Left colon (tissue), 2 donors: ENCODE results near the gene R3HDM1. TPM values are rescaled to one million over a fixed set of nuclear protein-coding genes. Genes with fewer than 3 reads are reported as not detected.
"Not testable (repeated sequence)": the region's sequence is repeated elsewhere in the genome, so short reads cannot be mapped to it uniquely, and the experiment has no call there.

Source experiments
- ATAC-seq: fragments of 200-7000 bp; cut with Tn5 transposase; one replicate; pipeline ENCODE4 v1.9.1; 2020; ENCODE audit warnings: mild to moderate bottlenecking, moderate library complexity
- DNase-seq, 2 donors: peaks; one replicate each; pipeline ENCODE4 v3.0.0-alpha.2; 2020
- intact Hi-C, 2 donors: fragments of 100-400 bp; cut with DNase I in 1 of 2; cut with micrococcal nuclease in 1 of 2; formaldehyde crosslinking; loops; one replicate each; pipeline versions ENCODE4 v1.11.2 to v1.14.0; 2022; cut with DNase I, micrococcal nuclease
- total RNA-seq, 2 donors: library from RNA; stranded (reverse); fragmentation: NEBNext Ultra II Directional; extraction: Animal tissue kit (Norgen Biotek cat#: 25700); gene quantifications; one replicate each; pipeline ENCODE4 v1.2.1, GENCODE V29; 2021
- donor health status: DM: no; HTN: no; CAD: no.
- donor health status: DM: yes; HTN: yes; CAD: no.

The R3HDM1 gene
- total RNA-seq, 2 donors from 2014 or later = 19.0 to 25.6 TPM

DNA sequence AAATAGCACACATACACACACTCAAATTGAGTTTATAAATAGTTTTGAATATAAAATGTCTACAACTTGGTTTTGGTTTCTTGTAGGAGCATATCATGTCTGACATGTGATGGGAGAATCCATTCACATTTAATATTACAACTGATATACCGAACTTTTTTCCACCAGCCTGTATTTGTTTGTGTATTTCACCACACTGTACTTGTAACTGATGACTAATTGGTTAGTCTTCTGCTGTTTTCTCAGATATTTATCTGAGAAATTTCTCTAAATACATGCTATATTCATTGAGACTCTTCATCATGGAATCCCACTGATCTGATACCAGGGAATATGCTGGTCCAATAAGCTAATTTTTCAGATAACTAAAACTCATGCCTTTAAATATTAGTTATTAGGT, 154.1 kb downstream of the R3HDM1 start:
- no peak for ATAC-seq
- DNase-seq = no peak
- intact Hi-C loops = no loop called here

DNA sequence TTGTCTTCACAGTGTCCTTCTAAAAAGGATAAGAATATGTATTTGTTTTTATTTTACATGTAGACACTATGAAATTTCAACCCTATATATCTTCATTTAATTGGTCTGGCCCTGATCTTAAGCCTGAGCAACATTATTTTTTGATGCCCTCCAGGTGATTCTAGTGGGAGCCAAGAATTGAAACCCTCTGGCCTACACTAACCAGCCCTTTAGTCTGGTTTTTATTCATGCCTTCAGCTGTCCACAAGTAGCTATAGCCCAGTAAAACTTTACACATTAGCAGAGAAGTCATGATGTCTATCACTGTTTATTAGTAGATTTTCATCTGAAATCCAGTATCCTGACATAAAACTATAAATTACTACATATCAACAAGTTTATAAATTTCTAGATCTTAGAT, 157.7 kb downstream of the R3HDM1 start:
- ATAC-seq (no peak), DNase-seq (no peak)
- intact Hi-C loops = no loop called here

DNA sequence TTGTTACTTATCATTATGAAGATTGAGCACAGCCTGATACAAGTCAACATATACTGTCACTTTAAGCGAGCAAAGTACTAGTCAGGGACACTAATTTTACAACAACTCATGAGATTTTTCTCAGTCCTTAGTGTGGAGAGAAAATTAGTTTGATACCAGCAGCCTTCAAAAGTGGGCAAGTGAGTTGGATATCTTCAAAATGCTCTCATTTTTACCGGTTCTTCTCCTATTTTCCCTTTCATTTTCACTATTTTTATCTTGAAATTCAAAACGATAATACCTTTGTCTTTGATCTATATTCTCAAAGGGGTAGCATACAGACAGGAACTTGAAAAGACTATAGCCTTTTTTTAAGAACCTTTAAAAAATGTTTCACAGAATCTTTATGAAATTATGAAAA, 158.4 kb downstream of the R3HDM1 start:
- intact Hi-C loops = no loop called here
- DNase-seq (no peak), ATAC-seq (no peak)

DNA sequence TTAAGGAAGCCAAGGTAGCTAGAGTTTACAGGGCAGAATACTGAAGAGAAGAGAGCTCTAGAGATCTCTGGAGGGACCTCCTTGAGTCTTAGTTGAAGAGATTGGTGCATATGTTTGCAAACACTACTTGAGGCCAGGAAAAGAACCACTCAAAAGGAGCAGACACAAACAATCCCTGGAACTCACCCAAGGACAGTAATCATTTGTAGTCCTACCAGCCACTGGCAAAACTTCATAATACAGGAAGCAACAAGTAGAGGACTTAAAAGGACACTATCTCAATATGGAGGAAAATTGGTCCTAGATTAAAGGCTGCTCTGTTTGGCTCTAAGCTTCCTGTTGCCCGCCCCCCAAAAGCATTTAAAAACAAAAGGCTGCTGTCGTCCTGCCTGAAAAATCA, 163.4 kb downstream of the R3HDM1 start:
- no peak for ATAC-seq
- intact Hi-C loops = no loop called here

DNA sequence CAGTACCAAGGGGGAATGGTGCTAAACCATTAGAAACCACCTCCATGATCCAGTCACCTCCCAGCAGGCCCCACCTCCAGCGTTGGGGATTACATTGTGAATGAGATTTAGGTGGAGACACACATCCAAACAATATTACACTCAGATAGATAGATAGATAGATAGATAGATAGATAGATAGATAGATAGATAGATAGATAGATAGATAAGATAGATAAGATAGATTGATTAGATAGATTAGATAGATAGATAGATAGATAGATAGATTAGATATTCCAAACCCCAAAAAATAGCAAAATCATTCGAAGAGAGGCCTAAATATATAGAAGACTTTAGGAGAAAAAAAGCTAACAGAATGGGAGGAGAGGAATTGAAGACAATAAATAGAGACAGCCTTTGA, 167.6 kb downstream of the R3HDM1 start:
- intact Hi-C loops = no loop called here
- ATAC-seq (no peak), DNase-seq (no peak)

More for the DNA sequence above, 163.4 kb downstream of the R3HDM1 start:
- no peak for DNase-seq

DNA sequence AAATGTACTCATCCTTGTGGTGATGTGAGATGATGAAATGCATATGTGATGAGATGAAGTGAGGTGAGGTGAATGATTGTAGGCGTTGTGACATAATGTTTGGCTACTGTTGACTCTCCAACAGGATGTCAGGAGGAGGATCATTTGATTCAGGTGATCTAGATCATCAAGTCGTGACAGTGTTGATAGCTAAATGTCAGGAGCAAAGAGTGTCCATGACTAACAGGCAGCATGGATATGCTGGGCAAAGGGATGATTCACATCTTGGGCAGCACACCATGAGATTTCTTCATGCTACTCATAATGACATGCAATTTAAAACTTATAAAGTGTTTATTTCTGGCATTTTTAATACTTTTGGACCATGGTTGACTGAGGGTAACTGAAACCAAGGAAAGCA, 170.2 kb downstream of the R3HDM1 start:
- intact Hi-C loops = loop anchor here in 1 of 2 donors (10.0 kb wide), 1 partner anchor 697 kb away; no protein-coding TSS in a partner anchor
- no peak for DNase-seq
- ATAC-seq = no peak

DNA sequence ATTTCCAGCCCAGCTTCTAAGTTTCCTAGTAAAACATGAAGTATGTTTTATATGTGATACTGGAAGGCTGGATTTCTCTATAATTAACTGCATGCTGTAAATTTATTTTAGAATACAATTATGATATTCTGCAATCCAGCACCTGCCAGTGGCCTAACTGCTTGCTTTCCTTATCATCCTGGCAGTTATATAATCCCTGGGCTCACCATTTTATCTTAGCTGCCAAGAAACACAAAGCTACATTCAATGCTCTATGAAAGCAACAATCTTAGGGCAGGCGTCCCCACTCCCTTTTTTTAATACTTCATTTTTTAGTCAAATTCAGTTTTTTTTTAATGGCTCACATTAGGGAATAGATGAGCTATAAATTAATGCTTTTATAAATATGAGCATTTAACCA, 172.0 kb downstream of the R3HDM1 start:
- DNase-seq (no peak), ATAC-seq (peak; percentile 38)
- intact Hi-C loops = loop anchor here in 1 of 2 donors (10.0 kb wide), 1 partner anchor 698 kb away; no protein-coding TSS in a partner anchor

DNA sequence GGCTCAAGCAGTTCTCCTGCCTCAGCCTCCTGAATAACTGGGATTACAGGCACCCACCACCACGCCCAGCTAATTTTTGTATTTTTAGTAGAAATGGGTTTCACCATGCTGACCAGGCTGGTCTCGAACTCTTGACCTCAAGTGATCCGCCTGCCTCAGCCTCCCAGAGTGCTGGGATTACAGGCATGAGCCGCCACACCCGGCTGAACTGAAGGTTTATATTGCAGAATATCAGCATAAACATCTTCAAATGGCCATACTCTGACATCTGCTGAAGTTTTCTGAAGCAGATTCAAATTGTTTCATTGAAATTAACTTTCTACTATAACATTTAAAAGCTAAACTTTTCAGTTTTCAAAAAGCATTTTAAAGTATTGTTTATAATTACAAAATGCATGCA, 172.8 kb downstream of the R3HDM1 start:
- intact Hi-C loops = loop anchor here in 1 of 2 donors (10.0 kb wide), 1 partner anchor 699 kb away; no protein-coding TSS in a partner anchor
- not testable (repeated sequence) for ATAC-seq

DNA sequence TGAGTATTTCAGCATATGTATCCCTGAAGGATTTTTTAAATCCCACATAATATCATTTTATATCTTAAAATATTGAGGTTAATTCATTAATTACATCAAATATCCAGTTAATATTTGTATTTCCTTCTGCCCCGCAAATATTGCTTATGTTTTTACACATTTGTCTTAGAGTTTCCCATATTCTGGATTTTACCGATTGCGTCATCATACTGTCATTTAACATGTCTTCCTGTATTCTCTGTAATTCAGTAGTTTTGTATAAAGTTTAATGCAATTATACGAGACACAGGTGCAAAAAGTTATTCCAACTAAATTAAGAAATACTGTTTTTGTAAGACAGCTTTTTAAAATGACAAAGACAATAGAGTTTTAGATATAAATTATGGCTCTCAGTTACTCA, 176.9 kb downstream of the R3HDM1 start:
- DNase-seq (no peak), ATAC-seq (no peak)
- intact Hi-C loops = loop anchor here in 1 of 2 donors (10.0 kb wide), 1 partner anchor 703 kb away; no protein-coding TSS in a partner anchor

More for the DNA sequence above, 172.8 kb downstream of the R3HDM1 start:
- not testable (repeated sequence) for DNase-seq

DNA sequence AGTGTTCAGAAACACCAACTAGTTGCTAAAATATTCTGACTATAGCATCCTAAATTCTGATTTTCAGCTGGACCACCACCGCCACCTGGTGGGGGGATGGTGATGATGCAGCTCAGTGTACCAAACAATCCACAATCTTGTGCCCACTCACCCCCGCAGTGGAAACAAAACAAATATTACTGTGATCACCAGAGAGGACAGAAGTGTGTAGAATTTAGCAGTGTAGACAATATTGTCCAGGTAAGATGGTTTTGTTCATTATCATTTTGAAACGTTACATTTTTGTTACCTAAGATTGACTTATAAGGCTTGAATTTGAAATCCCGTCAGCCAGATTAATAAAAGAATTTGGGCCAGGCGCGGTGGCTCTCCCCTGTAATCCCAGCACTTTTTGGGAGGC, 178.7 kb downstream of the R3HDM1 start:
- intact Hi-C loops = loop anchor here in 1 of 2 donors (10.0 kb wide), 1 partner anchor 705 kb away; no protein-coding TSS in a partner anchor
- DNase-seq = peak in 1 of 2 donors; percentile 58
- peak; percentile 64 for ATAC-seq

DNA sequence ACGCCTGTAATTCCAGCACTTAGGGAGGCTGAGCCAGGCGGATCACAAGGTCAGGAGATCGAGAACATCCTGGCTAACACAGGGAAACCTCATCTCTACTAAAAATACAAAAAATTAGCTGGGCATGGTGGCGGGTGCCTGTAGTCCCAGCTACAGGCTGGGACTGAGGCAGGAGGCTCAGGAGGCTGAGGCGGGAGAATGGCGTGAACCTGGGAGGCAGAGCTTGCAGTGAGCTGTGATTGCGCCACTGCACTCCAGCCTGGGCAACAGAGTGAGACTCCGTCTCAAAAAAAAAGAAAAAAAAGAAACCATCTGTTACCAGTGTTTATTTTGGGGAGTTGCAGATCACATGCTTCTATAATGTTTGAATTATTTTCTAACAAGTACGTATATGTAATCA, 183.8 kb downstream of the R3HDM1 start:
- intact Hi-C loops, DNase-seq, ATAC-seq: not testable (repeated sequence)

DNA sequence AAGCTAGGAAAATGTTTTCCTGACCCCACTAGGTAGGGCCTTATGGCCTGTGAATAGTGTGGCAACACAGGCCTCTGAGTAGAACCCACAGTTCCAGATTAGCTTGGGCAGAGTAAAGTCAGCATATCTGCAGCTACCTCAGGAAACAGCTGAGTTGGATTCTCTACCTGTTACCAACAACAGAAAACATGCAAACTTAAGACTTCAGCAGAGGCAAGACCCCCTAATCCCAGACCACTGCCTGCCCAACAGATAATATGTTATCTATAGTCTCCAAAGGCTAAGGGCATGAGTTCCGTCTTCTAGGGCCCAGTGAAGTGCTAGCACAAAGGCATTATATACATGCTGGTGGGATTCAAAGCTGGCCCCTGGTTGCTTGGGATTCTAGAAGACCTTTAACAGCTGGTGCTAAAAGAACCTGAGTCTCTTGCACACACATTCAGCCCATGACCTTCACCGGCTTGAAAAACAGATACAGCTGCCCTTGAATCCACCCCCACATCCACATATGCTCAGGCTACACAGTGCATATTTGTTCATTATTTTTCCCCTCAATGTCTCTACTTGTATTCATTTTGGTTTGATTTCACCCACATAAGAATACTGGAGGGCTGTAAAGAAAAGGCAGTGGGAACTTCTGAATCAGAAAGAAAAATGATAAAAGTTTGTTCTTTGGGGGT, 196.9 kb downstream of the R3HDM1 start:
- intact Hi-C loops = no loop called here
- DNase-seq (no peak), ATAC-seq (no peak)

DNA sequence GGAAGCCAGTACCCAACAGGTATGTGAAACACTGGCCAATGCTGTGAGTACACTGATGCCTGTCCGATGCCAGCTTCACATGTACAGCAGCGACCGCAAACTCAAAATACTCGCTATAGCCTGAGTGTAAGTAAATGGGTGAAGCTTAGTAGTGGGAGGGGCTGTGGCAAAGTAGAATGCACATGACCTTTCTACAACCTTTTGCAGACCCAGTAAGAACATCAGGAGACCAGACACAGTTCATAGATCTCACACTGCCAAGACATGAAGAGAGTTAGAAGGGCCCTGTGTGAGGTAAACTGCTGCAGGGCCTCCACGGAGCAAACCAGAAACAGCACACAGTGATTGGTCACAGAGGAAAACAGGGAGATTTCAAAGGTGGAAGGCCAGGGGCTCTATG, 201.3 kb downstream of the R3HDM1 start:
- intact Hi-C loops = no loop called here
- DNase-seq (no peak), ATAC-seq (no peak)

DNA sequence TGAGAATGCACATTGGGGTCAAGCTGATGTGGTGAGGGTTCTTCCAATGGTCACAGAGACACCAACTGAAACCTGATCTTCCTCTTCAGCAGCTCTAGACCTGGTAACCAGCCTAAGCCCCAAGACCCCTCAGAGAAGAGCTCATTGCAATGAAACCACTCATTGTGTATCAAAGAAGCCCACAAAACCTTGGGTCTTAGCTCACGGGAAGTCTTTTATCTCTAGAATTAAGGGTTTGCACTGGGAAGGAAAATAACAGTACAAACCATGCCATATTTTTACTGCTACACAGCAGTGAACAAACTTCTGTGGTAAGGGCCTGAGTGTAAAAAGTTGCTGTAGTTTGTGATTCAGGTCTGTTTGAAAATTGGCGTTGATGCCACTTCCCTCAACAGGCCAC, 201.8 kb downstream of the R3HDM1 start:
- ATAC-seq (no peak), DNase-seq (no peak)
- intact Hi-C loops = no loop called here

DNA sequence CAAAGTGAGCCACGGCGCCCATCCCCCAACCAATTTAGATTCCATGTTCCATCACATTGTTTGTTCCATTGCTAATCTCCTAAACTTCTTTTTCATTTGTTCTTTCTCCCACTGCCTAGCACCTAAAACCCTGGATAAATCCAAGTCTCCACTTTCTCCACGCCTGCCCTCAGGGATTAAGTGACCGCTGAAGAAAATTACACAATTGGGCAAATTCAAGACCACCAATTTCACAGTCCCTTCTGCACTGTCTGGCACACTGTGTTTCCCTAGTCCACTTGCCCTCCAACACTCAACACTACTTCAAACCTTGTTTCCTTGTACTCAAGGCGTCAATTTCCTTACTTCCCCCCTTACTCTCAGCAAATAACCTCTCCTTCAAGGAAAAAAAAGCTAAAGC, 205.3 kb downstream of the R3HDM1 start:
- ATAC-seq (no peak), DNase-seq (no peak)
- intact Hi-C loops = no loop called here

DNA sequence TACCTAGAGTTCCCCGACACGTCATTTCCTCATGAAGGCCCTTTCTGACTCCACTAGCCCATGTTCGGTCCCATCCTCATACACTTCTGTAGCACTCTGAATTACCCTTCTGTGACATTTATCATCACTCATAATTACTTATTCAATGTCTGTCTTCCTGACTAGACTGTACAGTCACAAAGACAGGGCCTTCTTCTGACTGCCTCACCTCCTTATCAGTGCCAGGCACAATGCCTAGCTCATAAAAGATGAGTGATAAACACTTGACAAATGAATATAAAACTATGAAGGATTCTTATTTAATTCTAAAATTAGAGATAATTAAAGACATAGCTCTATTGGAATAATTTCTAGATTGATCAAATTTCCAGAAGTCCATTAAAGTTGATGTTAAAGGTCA, 208.9 kb downstream of the R3HDM1 start:
- DNase-seq = no peak
- ATAC-seq = no peak
- intact Hi-C loops = no loop called here

DNA sequence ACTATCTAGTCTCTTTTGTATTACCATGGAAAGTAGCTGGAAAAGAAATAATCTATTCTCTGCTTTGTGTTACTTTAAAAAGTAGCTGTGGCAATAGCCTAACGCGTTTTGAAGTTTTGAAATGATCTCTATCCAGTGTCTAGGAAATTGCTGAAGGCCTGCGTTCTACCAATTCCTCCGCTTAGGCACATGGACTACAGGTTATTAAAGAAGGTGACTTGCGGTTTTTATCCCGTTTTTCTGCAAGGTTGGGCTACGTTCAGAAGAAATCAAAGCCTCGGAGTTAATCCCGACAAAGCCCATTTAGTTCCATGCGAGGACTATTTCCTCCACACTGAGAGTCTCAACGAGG, 209.7 kb downstream of the R3HDM1 start:
- ATAC-seq (no peak), DNase-seq (no peak)
- intact Hi-C loops = no loop called here

DNA sequence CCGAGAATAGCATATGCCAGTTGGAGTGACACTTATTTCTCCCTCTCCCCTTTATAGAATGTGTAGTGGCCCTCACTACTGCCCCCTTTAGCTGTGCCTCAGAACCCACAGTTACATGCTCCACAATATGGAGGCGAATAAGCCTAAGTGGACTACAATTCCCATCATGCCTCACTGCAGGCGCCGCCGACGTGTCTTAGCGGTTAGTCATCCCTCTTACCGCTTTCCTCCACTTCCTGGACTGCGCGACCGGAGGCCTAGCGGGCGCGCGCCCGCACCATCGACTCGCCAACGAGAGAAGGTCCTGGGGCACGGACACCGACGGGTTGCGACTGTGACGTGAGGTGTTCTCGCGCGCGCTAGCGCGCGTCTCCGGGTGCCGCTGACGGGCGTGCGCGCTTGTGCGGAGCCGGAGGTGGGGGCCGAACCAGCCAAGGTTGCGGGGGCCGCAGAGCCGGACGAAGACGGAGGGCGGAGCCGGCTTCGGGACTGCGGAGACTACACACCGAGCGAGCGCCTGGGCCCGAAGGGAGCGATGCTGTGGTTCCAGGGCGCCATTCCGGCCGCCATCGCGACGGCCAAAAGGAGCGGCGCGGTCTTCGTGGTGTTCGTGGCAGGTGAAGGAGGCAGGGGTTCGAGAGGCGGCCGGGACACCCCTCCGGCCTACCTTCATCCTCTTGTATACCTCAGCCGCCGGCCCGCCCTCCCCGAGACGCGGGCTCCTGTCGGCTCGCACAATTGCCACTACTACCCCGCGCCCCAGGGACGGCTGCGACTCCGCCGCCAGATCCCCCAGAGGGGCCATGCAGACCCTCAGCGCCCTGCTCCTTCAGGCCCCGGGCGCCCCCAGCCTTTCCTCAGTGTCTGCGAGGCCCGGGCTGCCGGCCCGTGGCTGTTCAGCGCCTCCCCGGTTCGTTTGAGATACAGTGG, 210.4 kb downstream of the R3HDM1 start, which contains the start of gene UBXN4:
Gene UBXN4, plus strand, starts transcription at position 461 of the 930 bp plus-strand sequence. Its CDS starts 75 bp downstream, at position 536.
- ATAC-seq (peak; percentile 93), DNase-seq (peak; percentile 95 to 99)
- intact Hi-C loops = no loop called here

DNA sequence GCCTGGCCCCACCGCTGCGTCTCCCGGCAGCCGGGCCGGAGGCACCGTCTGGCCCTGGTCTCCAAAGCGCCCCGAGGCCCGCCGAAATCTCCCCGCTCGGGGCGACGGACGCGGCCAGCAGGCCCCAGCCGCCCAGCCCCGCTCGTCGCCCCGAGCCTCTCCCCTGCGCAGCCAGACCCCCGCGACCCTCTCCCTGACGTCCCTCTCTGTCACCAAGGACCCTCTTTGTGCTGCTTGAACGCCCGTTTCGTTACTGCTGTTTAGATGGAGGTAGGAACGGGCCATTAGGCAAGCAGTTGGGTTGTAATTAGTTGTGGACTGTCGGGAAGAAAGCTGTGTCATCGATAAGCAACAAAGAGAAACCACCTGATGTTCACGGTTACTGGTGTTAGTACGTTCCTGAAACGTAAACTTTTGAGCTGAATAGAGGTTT, 211.1 kb downstream of the R3HDM1 start:
- ATAC-seq (peak; percentile 54), DNase-seq (peak in 1 of 2 donors; percentile 31)
- intact Hi-C loops = no loop called here

DNA sequence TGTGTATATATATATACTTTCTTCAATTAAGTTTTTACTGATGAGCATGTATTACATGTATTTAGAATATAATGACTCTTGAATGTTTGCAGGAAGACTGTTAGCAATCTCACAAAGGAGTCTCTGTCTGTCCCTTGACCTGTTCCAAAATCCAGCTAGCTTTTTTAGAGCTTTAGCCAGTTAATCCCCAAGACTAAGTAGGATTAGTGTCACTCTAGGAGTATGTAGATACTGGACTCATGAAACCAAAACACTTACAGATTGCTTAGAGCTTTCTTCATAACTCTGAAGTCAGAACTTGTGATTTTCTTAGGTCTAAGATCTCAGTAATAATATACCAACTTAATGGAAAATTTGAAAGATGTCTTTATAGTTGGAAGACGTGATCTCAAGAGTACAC, 212.6 kb downstream of the R3HDM1 start:
- ATAC-seq = no peak
- DNase-seq = no peak
- intact Hi-C loops = no loop called here
